Measurements from ENCODE around the gene TMEM190.

The TMEM190 gene

DNA sequence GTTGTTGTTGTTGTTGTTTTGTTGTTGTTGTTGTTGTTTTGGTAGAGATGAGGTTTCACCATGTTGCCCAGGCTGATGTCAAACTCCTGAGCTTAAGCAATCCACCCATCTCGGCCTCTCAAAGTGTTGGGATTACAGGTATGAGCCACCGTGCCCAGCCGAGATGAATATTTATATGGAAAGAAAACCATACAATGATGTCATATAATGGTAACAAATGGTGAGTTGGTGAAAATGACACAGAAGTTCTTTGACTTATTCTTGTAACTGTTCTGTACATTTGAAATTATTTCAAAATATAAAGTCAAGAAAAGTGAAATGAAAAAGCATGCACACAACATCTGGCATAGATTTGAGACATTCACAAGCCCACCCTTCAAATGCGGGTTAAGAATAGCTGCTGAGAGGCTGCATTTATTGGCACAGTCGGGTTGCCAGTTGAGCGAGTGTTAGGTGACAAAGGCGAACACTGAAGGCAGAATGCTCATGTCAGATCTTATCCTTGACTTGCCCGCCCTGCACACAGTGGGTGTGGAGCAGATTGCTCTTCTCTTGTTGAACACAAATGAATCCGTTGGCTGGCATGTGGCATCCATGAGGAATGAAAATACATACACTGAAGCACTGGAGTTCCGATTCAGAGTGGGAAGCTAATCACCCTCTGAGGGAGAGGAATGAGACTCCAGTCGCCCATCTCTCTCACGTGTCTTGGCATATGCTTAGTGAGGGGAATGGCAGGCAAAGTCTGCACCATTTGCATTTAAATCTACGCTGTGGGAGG lies 46.8 kb downstream of the TMEM190 start:
- DNase-seq (ENCODE audit: low read depth) = no peak
- TF ChIP-seq, protein P1, sequence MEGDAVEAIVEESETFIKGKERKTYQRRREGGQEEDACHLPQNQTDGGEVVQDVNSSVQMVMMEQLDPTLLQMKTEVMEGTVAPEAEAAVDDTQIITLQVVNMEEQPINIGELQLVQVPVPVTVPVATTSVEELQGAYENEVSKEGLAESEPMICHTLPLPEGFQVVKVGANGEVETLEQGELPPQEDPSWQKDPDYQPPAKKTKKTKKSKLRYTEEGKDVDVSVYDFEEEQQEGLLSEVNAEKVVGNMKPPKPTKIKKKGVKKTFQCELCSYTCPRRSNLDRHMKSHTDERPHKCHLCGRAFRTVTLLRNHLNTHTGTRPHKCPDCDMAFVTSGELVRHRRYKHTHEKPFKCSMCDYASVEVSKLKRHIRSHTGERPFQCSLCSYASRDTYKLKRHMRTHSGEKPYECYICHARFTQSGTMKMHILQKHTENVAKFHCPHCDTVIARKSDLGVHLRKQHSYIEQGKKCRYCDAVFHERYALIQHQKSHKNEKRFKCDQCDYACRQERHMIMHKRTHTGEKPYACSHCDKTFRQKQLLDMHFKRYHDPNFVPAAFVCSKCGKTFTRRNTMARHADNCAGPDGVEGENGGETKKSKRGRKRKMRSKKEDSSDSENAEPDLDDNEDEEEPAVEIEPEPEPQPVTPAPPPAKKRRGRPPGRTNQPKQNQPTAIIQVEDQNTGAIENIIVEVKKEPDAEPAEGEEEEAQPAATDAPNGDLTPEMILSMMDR (conservative IDR thresholded peaks at IDR 0.05; ENCODE audit: low read length) = no peak
- no peak overlapping the region for H3K4me3 ChIP-seq (ENCODE audit: low read length)

DNA sequence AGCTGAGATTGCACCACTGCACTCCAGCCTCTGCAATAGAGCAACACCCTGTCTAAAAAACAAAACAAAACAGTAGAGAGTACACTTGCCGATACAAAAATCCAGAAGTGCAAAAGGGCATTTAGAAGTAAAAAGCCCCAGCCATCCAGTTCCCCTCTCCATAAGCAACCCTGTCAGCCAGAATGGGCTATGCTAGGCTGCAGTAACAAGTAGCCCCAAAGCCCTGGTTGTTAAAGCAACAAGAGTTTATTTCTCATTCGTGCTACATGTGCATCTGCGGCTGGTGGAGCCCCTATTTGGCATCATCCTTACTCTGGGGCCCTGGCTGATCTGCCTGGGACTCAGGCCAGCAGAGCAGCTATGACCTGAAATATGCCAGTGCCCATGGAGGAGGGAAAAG lies 47.9 kb downstream of the TMEM190 start:
- TF ChIP-seq, protein P1 (conservative IDR thresholded peaks at IDR 0.05; ENCODE audit: low read length) = no peak
- DNase-seq (ENCODE audit: low read depth) = no peak
- no peak overlapping the region for H3K4me3 ChIP-seq (ENCODE audit: low read length)

DNA sequence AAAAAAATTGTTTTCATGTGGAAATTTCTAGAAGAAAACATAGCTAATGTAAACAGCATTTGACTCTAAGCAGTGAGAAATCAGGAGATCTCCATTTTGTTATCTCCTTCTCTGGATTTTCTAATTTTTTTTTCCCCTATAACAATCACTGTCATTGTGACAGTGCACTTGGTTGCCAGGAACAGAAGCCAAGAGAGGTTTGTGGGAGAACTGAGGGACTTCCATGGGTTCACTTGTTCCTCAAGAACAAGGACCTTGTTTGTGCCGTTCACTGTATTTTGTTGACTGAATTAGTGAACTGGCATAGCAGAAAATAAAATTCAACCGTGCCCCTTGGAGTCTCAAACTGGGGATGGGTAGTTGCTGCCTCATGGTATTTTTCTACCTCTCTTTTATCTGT lies 49.4 kb downstream of the TMEM190 start:
- H3K4me3 ChIP-seq (ENCODE audit: low read length) = no peak overlapping the region
- DNase-seq (ENCODE audit: low read depth) = no peak
- TF ChIP-seq, protein P1 (conservative IDR thresholded peaks at IDR 0.05; ENCODE audit: low read length) = no peak

All from AG10803 (cell line).